ENCODE data around the gene GPALPP1. TPM values are rescaled to one million over a fixed set of nuclear protein-coding genes. Genes with fewer than 3 reads are reported as not detected.
"Not testable (repeated sequence)": the region's sequence is repeated elsewhere in the genome, so short reads cannot be mapped to it uniquely, and the experiment has no call there.

The GPALPP1 gene
- total and polyA plus RNA-seq, 5 experiments from 2014 or later, result 13.5 to 41.2 (median 23.5) TPM

DNA sequence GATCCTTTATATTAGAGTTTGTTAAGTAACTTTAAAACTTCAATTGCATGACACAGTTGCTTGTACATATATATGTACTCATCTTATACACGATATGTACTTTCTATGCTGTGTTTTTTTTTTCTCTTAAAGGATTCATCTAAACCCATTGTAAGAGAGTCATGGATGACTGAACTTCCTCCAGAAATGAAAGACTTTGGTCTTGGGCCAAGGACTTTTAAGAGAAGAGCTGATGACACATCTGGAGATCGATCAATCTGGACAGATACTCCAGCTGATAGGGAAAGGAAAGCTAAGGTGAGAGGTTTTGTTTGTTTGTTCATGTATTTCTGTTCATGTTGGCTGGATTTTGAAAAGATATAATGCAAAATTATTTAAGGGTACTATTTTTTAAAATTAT is 26.0 kb downstream of the GPALPP1 start:
- no peak for ATAC-seq
- no peak for DNase-seq
- Mint-ChIP-seq H3K27ac (no peak overlapping the region), H3K27me3 (no peaks in the 10 kb centered on the region), H3K4me1 (peaks cover 0 to 2% (median 0%) of the 10 kb centered on the region in 4 donors), H3K36me3 (peaks cover 15 to 72% (median 26%) of the 10 kb centered on the region in 3 donors), H3K4me3 (no peak overlapping the region), H3K9me3 (no peaks in the 10 kb centered on the region)
- POLR2A ChIA-PET, result no interaction called here

GRCh38 chr13:45016792-45017425 is 27.6 kb downstream of the GPALPP1 start:
- peaks cover 10 to 72% (median 23%) of the 10 kb centered on the region in 3 donors for H3K36me3 Mint-ChIP-seq
- ATAC-seq (no peak), DNase-seq (no peak)
- H3K4me1 Mint-ChIP-seq, result no peaks in the 10 kb centered on the region
- no peak overlapping the region for H3K27ac Mint-ChIP-seq
- no peak overlapping the region for H3K4me3 Mint-ChIP-seq
- H3K27me3 Mint-ChIP-seq, result no peaks in the 10 kb centered on the region
- no peaks in the 10 kb centered on the region for H3K9me3 Mint-ChIP-seq
- POLR2A ChIA-PET, result no interaction called here

DNA sequence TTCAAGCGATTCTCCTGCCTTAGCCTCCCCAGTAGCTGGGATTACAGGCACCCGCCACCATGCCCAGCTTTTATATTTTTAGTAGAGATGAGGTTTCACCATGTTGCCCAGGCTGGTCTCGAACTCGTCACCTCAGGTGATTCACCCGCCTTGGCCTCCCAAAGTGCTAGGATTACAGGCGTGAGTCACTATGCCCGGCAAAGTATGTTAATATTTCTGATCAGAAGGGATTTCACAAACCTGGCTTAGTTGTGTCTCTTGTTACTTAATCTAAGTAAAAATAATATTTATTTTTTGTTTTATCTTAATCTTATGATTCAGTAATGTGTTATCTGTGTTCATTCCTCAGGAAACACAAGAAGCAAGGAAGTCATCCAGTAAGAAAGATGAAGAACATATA is 30.6 kb downstream of the GPALPP1 start:
- Mint-ChIP-seq H3K36me3 (peaks cover 9 to 71% (median 28%) of the 10 kb centered on the region in 3 donors), H3K27ac (peak overlapping the region in 1 of 10 donors; percentile 18)
- DNase-seq, POLR2A ChIA-PET, ATAC-seq, H3K4me1 Mint-ChIP-seq, H3K27me3 Mint-ChIP-seq, H3K4me3 Mint-ChIP-seq, H3K9me3 Mint-ChIP-seq: not testable (repeated sequence)

GRCh38 chr13:45021250-45021649 is 31.9 kb downstream of the GPALPP1 start:
- DNase-seq, result no peak
- H3K27me3 Mint-ChIP-seq, result no peaks in the 10 kb centered on the region
- H3K4me1 Mint-ChIP-seq, result no peaks in the 10 kb centered on the region
- no peak overlapping the region for H3K4me3 Mint-ChIP-seq
- ATAC-seq, result no peak
- POLR2A ChIA-PET, result interaction anchor here (0.6 kb wide), 1 partner anchor 123 kb away, joined by 3 read pairs; no protein-coding TSS in a partner anchor
- H3K36me3 Mint-ChIP-seq, result peaks cover 5 to 63% (median 24%) of the 10 kb centered on the region in 3 donors
- H3K9me3 Mint-ChIP-seq, result no peaks in the 10 kb centered on the region
- H3K27ac Mint-ChIP-seq, result no peak overlapping the region

DNA sequence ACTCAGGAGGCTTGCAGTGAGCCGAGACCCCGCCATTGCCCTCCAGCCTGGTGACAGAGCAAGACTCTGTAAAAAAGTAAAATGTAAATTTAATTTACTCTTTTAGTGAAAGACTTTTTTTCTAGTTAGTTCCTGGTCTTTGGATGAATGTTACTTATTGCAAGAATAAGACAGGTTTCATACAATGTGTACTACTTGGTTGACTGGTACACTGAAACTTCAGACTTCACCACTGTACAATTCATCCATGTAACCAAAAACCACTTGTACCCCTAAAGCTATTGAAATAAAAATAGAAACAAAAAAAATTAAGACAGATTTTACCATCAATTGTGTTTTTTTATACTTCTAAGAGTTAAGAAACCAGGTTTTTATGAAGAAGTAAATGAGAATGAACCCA is 35.5 kb downstream of the GPALPP1 start:
- H3K36me3 Mint-ChIP-seq, result peaks cover 5 to 69% (median 22%) of the 10 kb centered on the region in 3 donors
- no peaks in the 10 kb centered on the region for H3K4me1 Mint-ChIP-seq
- no peaks in the 10 kb centered on the region for H3K9me3 Mint-ChIP-seq
- no peak overlapping the region for H3K27ac Mint-ChIP-seq
- no peak for DNase-seq
- no peak overlapping the region for H3K4me3 Mint-ChIP-seq
- no peak for ATAC-seq
- POLR2A ChIA-PET, result no interaction called here
- no peaks in the 10 kb centered on the region for H3K27me3 Mint-ChIP-seq

- H3K27ac Mint-ChIP-seq, result peak overlapping the region in 1 of 10 donors; percentile 15
- no peaks in the 10 kb centered on the region for H3K4me1 Mint-ChIP-seq
- H3K27me3 Mint-ChIP-seq, result no peaks in the 10 kb centered on the region
- no peaks in the 10 kb centered on the region for H3K9me3 Mint-ChIP-seq
- DNase-seq (no peak), ATAC-seq (no peak)
- POLR2A ChIA-PET, result interaction anchor here (0.6 kb wide), 1 partner anchor 430 kb away, joined by 3 read pairs; the partner anchor contains the start of gene COG3
- H3K4me3 Mint-ChIP-seq, result no peak overlapping the region
- peaks cover 0 to 24% (median 13%) of the 10 kb centered on the region in 3 donors for H3K36me3 Mint-ChIP-seq
Observed at GRCh38 chr13:45034342-45034741, 45.0 kb downstream of the GPALPP1 start.

DNA sequence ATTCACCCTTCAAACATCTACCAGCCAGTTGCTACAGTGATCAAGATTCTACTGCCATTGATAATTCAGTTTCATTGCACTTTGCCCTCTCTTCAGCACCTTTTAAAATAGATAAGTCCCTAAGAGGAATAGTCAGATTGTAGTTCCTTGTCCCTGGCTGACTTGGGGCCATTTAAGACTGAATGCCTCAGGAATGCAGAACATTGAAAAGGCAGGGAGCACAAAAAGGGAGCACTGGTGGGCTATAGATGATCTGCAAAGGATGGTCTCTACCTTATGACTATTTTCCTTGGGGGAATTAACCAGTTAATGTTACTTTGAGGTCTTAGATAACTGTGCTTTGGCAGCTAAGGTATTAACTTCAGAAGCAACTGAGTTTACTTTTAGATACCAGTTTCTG is 46.9 kb downstream of the GPALPP1 start:
- ATAC-seq (no peak), DNase-seq (no peak)
- H3K27ac Mint-ChIP-seq, result no peak overlapping the region
- no peaks in the 10 kb centered on the region for H3K9me3 Mint-ChIP-seq
- peaks cover 0 to 20% (median 13%) of the 10 kb centered on the region in 3 donors for H3K36me3 Mint-ChIP-seq
- no peak overlapping the region for H3K4me3 Mint-ChIP-seq
- H3K27me3 Mint-ChIP-seq, result no peaks in the 10 kb centered on the region
- no peaks in the 10 kb centered on the region for H3K4me1 Mint-ChIP-seq
- POLR2A ChIA-PET, result no interaction called here

DNA sequence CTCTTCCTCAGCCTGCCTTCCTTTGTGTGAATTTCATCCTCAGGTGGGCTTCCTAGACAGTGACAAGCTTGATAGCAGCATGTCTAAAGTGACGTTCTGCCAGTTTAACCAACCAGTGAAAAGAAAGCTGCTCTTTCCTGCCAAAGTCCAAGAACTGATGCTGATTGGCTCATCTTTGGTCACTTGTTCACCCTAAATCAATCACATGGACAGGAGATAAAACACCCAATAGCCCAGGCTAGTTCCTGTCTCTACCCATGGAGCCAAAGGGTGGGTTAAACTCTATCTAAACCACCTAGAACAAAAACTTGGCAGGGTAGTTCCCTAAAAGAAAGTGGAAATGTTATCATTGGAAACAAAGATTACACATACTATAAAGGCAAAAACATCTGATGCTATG is 50.8 kb downstream of the GPALPP1 start:
- peaks cover 0 to 4% (median under 1%) of the 10 kb centered on the region in 3 donors for H3K36me3 Mint-ChIP-seq
- POLR2A ChIA-PET, result no interaction called here
- no peak overlapping the region for H3K27ac Mint-ChIP-seq
- DNase-seq (no peak), ATAC-seq (no peak)
- no peak overlapping the region for H3K4me3 Mint-ChIP-seq
- H3K9me3 Mint-ChIP-seq, result no peaks in the 10 kb centered on the region
- H3K4me1 Mint-ChIP-seq, result no peaks in the 10 kb centered on the region
- peaks cover 0 to 10% (median 7%) of the 10 kb centered on the region in 5 donors for H3K27me3 Mint-ChIP-seq

GRCh38 chr13:45040622-45041021 is 51.3 kb downstream of the GPALPP1 start:
- H3K27ac Mint-ChIP-seq, result peak overlapping the region in 1 of 10 donors; percentile 28
- H3K36me3 Mint-ChIP-seq, result peaks cover 0 to 3% (median 0%) of the 10 kb centered on the region in 3 donors
- POLR2A ChIA-PET, result no interaction called here
- no peaks in the 10 kb centered on the region for H3K4me1 Mint-ChIP-seq
- no peaks in the 10 kb centered on the region for H3K9me3 Mint-ChIP-seq
- peaks cover 0 to 10% (median 7%) of the 10 kb centered on the region in 5 donors for H3K27me3 Mint-ChIP-seq
- ATAC-seq, result no peak
- no peak overlapping the region for H3K4me3 Mint-ChIP-seq
- no peak for DNase-seq

DNA sequence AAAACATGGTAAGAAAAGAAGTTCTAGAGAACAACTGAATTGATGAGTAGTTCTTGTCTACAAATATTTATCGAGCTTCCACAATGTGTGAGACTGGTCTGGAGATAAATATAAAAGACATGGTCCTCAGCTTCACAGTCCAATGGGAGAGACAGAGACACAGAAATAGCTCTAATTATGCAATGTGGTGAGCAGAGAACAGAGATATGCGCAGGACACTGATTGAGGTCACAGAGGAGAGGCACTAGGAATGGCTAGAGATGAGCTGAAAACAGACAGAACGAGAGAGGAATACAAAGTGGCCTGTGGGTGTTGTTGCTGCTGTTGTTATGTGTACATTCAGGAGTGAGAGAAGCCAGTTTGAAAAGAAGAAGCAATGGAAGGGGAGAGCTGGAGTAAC is 53.2 kb downstream of the GPALPP1 start:
- Mint-ChIP-seq H3K27me3 (peaks cover 0 to 20% (median 9%) of the 10 kb centered on the region in 5 donors), H3K9me3 (no peaks in the 10 kb centered on the region), H3K4me3 (no peak overlapping the region), H3K36me3 (peaks cover 0 to 3% (median 0%) of the 10 kb centered on the region in 3 donors), H3K4me1 (peaks cover 4 to 6% (median 5%) of the 10 kb centered on the region in 4 donors), H3K27ac (no peak overlapping the region)
- POLR2A ChIA-PET, result no interaction called here
- DNase-seq (no peak), ATAC-seq (no peak)

DNA sequence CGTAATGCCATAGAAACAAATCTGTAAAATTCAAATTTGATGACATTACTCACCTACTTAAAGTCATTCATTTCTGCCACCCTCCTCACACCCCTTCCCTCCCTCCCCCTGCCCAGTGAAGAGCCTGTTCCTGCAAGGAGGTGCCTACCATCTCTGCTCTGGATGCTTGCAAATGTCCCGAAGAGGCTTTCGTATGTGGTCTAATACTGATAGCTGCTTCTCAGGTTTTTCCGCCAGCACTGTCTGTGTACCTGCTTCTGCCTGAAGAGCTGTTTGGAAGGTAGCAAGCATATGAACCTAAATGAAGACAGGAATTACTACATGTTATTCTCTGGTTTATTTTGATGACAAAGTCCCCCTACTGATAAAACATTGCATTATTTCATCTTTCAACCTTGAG is 57.1 kb downstream of the GPALPP1 start:
- H3K4me3 Mint-ChIP-seq, result peak overlapping the region; percentile 65 to 84 (median 77)
- DNase-seq, result no peak
- H3K4me1 Mint-ChIP-seq, result peaks cover 4 to 15% (median 7%) of the 10 kb centered on the region in 4 donors
- H3K9me3 Mint-ChIP-seq, result no peaks in the 10 kb centered on the region
- POLR2A ChIA-PET, result no interaction called here
- ATAC-seq, result no peak
- H3K36me3 Mint-ChIP-seq, result no peaks in the 10 kb centered on the region
- no peak overlapping the region for H3K27ac Mint-ChIP-seq
- peaks cover 0 to 24% (median 15%) of the 10 kb centered on the region in 5 donors for H3K27me3 Mint-ChIP-seq

GRCh38 chr13:45047394-45048310 is 58.3 kb downstream of the GPALPP1 start:
- Mint-ChIP-seq H3K4me1 (peaks cover 4 to 15% (median 7%) of the 10 kb centered on the region in 4 donors), H3K27me3 (peaks cover 0 to 22% (median 12%) of the 10 kb centered on the region in 5 donors), H3K27ac (peak overlapping the region in 4 of 10 donors; percentile 4 to 37 (median 30)), H3K36me3 (no peaks in the 10 kb centered on the region), H3K9me3 (no peaks in the 10 kb centered on the region), H3K4me3 (peak overlapping the region; percentile 65 to 84 (median 77))
- POLR2A ChIA-PET, result interaction anchor here (0.9 kb wide), 1 partner anchor 292 kb away, joined by 3 read pairs; no protein-coding TSS in a partner anchor
- ATAC-seq (peak; percentile 95 to 98), DNase-seq (peak; percentile 52 to 83 (median 73))

DNA sequence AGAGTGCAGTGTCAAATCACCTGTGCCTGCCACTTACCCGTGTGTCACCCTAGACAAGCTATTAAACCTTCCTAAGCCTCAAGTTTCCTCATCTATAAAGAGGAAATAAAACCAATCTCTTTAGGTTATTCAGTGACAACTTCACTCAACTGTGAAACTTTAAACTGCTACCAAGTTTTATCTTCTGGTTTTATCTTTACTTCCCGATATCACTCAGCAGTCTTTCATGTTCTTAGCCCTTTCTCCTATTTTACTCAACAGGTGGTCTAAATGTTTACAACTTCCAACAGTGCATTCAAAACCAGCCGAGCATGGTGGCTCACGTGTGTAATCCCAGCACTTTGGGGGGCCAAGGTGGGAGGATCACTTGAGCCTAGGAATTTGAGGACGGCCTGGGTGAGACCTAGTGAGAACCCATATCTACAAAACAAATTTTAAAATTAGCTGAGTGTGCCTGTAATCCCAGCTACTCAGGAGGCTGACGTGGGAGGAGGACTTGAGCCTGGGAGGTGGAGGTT is 59.6 kb downstream of the GPALPP1 start:
- Mint-ChIP-seq H3K9me3 (no peaks in the 10 kb centered on the region), H3K4me1 (peaks cover 4 to 15% (median 7%) of the 10 kb centered on the region in 4 donors), H3K27me3 (peaks cover 0 to 14% (median 8%) of the 10 kb centered on the region in 5 donors), H3K36me3 (no peaks in the 10 kb centered on the region), H3K4me3 (no peak overlapping the region), H3K27ac (no peak overlapping the region)
- DNase-seq (no peak), ATAC-seq (no peak)
- POLR2A ChIA-PET, result no interaction called here
